NB4 (cell line): ENCODE measurements around the gene KISS1R.

Experiments used
- TF ChIP-seq, protein P1 (sequence below): IDR thresholded peaks from one replicate; pipeline ENCODE4 v1.5.1; 2012; ENCODE audit warnings: low read depth, low read length
- TF ChIP-seq, protein P2 (sequence below): IDR thresholded peaks from 2 replicates; pipeline ENCODE4 v1.6.1; 2011; ENCODE audit warnings: low read depth, low read length

DNA sequence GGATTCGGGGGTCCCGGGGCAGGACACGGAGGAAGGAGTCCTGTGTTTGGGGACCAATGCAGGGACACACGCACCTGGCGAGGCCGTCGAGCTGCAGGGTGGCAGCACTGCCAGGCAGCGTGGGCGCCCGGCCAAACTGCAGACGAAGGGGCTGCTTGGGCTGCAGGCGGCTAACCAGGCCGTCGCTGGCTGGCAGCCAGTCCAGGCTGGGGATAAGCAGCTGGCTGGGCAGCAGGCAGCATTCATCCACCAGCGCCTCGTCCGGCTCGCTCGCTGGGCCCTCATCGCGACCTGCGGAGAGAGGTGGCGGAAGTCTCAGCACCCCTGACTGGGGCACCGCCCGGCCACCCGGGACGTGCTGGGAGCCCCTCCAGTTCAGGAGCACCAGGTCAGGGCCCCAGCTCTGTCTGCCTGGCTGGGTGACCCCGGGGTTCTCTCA, 46.2 kb upstream of the KISS1R start:
- TF ChIP-seq, protein P1, sequence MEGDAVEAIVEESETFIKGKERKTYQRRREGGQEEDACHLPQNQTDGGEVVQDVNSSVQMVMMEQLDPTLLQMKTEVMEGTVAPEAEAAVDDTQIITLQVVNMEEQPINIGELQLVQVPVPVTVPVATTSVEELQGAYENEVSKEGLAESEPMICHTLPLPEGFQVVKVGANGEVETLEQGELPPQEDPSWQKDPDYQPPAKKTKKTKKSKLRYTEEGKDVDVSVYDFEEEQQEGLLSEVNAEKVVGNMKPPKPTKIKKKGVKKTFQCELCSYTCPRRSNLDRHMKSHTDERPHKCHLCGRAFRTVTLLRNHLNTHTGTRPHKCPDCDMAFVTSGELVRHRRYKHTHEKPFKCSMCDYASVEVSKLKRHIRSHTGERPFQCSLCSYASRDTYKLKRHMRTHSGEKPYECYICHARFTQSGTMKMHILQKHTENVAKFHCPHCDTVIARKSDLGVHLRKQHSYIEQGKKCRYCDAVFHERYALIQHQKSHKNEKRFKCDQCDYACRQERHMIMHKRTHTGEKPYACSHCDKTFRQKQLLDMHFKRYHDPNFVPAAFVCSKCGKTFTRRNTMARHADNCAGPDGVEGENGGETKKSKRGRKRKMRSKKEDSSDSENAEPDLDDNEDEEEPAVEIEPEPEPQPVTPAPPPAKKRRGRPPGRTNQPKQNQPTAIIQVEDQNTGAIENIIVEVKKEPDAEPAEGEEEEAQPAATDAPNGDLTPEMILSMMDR, result no peak
- TF ChIP-seq, protein P2, sequence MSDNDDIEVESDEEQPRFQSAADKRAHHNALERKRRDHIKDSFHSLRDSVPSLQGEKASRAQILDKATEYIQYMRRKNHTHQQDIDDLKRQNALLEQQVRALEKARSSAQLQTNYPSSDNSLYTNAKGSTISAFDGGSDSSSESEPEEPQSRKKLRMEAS, result no peak
